HG03442 (cell line): ENCODE measurements around the gene POLL.
A peak's percentile ranks its signal among the peaks of the same experiment; 100 is the strongest.

Source experiments
- ATAC-seq: cut with Tn5 transposase; IDR thresholded peaks from one replicate; pipeline ENCODE4 v1.9.1; 2021; ENCODE audit warnings: mild to moderate bottlenecking, moderate library complexity; ENCODE audit not compliant: unreplicated experiment

POLL gene

DNA sequence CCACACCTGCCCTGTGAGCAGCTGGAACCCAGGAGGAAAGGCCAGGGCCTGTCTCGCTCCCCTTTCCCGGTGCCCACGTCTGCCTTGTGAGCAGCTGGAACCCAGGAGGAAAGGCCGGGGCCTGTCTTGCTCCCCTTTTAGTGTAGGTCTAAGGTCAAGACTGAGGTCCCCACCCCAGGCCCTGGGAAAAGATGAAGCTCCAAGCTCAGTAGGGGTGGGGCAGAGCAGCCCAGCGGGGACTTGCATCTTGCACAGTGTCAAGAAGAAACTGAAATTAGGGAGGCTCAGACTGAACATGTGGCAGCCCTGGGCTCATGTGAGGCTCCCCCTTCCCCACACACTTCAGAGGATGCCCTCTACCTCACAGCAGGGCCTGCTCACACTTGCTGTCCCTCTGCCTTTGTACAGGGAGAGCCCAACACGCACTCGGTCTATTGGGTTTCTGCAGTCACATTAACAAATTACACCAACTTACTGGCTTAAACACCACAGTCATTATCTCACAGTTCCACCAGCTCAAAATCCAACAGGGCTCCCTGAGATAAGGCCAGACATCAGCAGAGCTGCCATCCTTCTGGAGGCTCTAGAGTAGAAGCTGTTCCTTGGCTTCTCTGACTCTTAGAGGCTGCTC lies 12.4 kb downstream of the POLL start:
- no peak for ATAC-seq

- no peak for ATAC-seq
Observed at GRCh38 chr10:101575091-101575490, 13.0 kb downstream of the POLL start.

DNA sequence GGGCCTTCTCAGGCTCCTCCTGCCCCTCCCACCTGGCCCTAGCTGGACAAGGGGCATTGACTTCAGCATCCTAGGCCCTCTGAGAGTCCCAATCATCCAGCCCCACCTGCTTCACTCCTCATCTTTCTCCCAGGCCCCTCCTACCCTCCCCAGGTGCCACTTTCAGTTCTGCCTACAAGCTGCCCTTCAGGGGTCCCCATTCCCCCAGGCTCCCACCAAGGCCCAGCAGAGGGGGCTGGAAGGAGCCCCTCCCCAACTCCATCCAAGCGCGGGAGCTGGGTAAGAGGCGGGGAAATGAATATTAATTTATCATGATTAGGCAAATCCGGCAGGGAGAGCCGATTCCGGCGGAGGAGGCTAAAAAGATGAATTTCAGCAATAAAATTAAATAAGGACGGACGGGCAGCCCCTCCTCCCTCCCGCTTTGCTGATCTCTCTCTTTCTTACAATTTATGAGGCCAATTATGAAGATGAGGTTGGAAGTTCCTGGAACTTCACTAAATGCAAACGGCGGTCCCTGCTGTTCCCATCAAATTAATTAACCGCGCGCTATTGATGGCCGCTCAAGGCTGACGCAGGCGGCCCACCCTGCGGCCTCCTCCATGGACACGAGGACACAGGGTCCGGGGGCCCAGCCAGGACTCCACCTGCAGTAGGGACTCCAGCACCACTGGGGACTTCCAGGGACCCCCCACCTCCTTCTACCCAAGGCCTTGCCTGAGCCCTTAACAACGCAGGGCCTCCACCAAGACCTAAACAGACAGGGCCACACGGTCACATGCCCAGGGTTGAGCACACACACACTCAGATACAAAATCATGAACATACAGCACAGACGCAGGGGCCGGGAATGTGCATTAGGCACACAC lies 13.9 kb downstream of the POLL start:
- ATAC-seq = no peak

DNA sequence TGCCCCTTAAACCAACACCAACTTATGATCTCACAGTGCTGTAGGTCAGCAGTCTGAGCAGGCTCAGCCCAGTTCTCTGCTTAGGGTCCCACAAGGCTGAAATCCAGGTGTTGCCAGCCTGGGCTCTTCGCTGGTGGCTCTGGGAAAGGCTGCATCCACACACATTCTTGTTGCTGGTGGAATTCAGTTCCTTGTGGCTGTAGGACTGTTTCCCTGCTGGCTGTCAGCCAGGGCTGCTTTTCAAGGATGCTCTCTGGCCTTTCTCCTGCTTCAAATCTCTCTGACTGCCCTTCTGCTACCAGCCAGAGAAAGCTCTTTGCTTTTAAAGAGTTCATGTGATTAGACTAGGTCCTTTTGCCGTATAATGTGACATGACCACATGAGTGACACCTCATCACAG lies 15.3 kb downstream of the POLL start:
- ATAC-seq = no peak

- no peak for ATAC-seq
Observed at GRCh38 chr10:101572126-101572525, 15.9 kb downstream of the POLL start.

DNA sequence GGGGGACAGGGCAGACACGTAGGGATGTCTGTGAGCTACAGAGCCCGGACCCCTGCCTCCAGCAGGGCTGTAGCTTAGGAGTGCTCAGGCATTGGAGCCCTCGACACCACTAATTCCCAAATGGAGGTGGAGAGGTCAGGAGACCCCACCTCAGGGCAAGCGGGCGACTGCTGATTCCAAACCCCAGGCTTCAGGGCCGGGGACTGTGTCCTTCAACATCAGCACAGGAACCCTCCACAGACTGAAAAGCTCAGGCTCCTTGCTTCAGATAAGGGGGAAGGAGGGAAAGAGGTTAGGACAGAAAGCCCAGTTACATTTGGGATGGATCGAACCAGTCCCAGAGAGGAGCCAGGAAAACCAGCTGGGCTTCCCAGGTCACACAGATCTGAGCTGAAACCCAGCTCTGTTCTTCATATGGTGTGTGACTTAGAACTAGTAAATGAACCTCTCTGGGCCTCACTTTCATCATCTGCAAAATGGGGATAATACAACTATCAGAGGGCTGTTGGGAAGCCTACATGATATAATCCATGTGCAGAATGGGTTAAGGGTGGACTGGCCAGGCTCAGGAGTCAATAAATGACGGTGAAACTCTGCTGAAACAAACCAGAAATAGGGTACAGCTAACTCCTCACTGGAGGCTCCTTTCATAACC lies 16.7 kb downstream of the POLL start:
- no peak for ATAC-seq

- ATAC-seq = no peak
Observed at GRCh38 chr10:101570428-101571270, 17.4 kb downstream of the POLL start.

- ATAC-seq = peak; percentile 52
Observed at GRCh38 chr10:101569622-101570427, 18.2 kb downstream of the POLL start.

- ATAC-seq = no peak
Observed at GRCh38 chr10:101569323-101569621, 18.8 kb downstream of the POLL start.

DNA sequence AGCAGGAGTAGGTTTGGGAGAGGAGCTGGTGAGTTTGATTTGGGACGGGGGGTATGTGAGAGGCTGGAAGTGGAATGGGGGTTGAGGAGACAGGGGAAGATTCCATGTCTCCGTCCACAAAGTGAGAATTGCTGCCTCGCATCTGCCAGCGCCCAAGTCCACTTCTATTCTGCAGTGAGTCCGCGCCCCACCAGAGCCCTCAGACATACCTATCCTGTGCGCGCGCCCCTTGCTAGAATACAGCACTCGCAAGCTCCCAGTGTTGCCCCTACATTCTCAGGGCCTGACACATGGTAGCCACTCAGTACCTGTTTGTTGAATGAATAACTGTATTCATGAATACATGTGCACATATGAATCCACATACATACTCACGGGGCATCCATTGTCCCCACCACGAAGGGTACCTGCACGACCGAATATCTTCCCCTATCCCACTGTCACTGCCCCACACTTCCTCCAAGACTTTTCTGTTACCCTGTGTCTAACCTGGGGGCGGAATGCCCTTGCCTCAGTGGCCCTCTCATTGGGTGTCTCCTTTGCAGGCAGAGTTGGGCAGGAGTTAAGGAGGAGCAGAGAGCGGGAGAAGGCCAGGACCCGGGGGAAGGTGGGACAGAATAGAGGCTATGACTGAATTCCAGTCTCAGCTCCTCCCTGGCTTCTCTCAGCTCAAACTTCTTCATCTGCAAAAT lies 19.9 kb downstream of the POLL start:
- ATAC-seq = no peak

- no peak for ATAC-seq
Observed at GRCh38 chr10:101567165-101568006, 20.7 kb downstream of the POLL start.

DNA sequence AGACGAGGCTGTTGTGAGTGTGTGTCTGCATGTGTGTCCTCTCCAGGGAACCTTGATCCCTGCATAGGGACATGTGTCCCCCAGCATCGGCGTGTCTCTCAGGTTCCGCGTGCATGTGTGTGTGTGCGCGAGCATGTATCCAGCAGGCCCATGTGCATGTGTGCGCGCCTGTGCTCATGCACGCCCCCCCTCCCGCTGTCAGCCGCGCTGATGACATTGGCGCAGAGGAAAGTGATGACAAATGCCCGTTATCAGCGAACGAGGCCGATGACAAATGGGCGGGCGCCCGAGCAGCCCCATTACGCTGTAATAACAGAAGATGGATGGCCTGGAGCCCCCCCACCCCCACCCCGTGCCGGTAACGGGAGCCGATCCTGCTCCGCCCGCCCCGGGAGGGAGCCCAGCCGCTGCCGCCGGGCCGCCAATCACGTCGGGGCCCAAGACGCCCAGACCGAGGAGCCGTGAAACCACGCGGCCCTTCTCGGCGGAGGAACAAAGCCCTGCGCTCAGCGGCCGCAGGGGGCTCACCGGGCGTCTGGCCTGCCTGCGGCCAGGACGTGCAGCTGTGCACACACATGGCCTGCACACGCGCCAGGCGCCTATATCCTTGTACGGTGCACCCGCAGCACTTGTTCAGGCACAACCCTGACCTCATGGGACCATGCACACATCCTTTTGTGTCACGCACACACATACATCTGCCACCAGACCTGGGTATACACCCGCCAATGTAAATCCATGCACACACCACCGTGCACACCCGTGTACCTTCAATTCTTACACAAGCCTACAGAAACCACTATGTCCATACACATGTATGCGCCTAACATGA lies 21.5 kb downstream of the POLL start:
- ATAC-seq = no peak

DNA sequence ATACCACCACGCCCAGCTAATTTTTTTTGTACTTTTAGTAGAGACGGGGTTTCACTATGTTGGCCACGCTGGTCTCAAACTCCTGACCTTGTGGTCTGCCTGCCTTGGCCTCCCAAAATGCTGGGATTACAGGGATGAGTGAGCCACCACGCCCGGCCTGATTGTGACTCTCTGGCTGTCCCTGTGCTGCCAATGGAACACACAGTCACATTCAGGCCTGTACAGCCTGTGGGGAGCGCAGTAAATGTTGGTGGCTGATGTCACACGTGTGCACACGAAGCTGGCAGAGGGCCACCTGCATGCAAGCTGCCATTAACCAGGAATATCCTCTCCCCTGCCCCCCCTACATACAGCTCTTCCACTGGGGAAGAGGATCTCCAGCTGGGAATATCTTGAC lies 22.1 kb downstream of the POLL start:
- ATAC-seq = no peak

DNA sequence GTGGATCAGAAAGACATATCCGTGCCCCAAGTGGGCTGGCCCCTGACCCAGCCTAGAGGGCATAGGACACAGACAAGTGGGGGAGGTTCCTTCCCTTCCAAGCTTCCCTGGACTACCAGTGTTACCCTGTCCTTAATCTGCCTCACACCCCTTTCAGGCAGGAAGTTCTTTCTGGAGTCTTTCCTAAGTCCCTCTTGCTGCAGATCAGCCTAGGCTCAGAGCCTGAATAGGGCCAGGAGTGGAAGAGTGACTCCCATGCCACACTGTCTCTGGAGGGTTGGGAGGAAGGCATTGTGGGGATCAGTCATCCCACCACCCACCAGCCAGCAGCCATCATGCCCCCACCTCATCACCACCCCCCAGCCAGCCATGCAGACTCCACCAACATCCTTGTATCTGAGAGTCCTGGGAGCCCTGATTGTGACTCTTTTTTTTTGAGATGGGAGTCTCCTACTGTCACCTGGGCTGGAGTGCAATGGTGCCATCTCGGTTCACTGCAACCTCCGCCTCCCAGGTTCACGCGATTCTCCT lies 22.6 kb downstream of the POLL start:
- no peak for ATAC-seq

DNA sequence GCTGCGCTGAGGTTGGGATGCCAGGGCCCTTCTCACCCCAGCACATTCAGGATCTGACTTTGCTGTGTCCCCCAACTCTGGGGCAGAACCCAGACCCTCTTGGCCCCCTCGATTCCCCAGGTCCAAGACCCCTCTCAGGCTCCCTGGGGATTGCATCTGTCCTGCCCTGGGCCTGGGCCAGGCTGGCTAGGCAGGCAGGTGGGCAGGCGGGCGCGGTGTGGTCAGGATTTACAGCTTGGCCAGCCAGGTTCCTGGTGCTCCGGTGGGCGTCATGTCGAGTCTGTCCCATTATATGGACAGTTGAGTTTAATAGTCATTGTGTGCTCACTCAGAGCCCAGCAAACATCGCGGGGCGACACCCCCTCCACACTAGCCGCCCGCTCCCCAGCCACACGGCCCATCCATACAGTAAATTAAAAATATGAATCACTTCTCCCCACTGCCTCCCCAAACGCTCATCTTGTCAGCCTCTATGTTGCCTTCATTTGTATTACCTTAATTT lies 23.5 kb downstream of the POLL start:
- no peak for ATAC-seq

- no peak for ATAC-seq
Observed at GRCh38 chr10:101563497-101564040, 24.5 kb downstream of the POLL start.

GRCh38 chr10:101563007-101563406 lies 25.1 kb downstream of the POLL start:
- ATAC-seq = no peak
